ENCODE results near the gene OGG1.
"Not testable (repeated sequence)": the region's sequence is repeated elsewhere in the genome, so short reads cannot be mapped to it uniquely, and the experiment has no call there.

Gene OGG1

GRCh38 chr3:9761919-9762318 lies 12.2 kb downstream of the OGG1 start:
- DNase-seq = no peak

- DNase-seq = no peak
Measured at GRCh38 chr3:9762871-9763270, 13.1 kb downstream of the OGG1 start.

- no peak for DNase-seq
Measured at GRCh38 chr3:9765865-9766264, 16.1 kb downstream of the OGG1 start.

GRCh38 chr3:9767418-9767817 lies 17.7 kb downstream of the OGG1 start:
- DNase-seq = no peak

GRCh38 chr3:9768141-9768775 lies 18.5 kb downstream of the OGG1 start:
- DNase-seq = no peak

GRCh38 chr3:9769012-9769411 lies 19.3 kb downstream of the OGG1 start:
- DNase-seq = peak in 1 of 56 donors; percentile 21

- peak in 46 of 56 donors; percentile 31 to 83 (median 62) for DNase-seq
Measured at GRCh38 chr3:9769426-9770275, 19.9 kb downstream of the OGG1 start, which contains the start of gene CAMK1. TSS of gene CAMK1 (minus strand) at chr3:9769947. CDS start at chr3:9767749, 2,198 bp downstream.

GRCh38 chr3:9770276-9770812 lies 20.6 kb downstream of the OGG1 start:
- DNase-seq = peak in 46 of 56 donors; percentile 21 to 89 (median 56)

GRCh38 chr3:9771007-9771406 lies 21.3 kb downstream of the OGG1 start:
- DNase-seq = not testable (repeated sequence)

GRCh38 chr3:9776896-9777693 lies 27.3 kb downstream of the OGG1 start:
- peak in 5 of 56 donors; percentile 13 to 38 (median 30) for DNase-seq

- peak in 6 of 56 donors; percentile 18 to 46 (median 30) for DNase-seq
Measured at GRCh38 chr3:9777694-9778021, 27.9 kb downstream of the OGG1 start.

- DNase-seq = peak in 15 of 56 donors; percentile 16 to 70 (median 32)
Measured at GRCh38 chr3:9778143-9779074, 28.7 kb downstream of the OGG1 start.

GRCh38 chr3:9779075-9779593 lies 29.4 kb downstream of the OGG1 start:
- DNase-seq = no peak

GRCh38 chr3:9779721-9780457 lies 30.1 kb downstream of the OGG1 start:
- peak in 3 of 56 donors; percentile 21 to 63 (median 36) for DNase-seq

GRCh38 chr3:9780458-9780812 lies 30.7 kb downstream of the OGG1 start:
- DNase-seq = no peak

GRCh38 chr3:9780910-9781309 lies 31.2 kb downstream of the OGG1 start:
- no peak for DNase-seq

- DNase-seq = no peak
Measured at GRCh38 chr3:9781551-9781950, 31.8 kb downstream of the OGG1 start.

- no peak for DNase-seq
Measured at GRCh38 chr3:9781978-9782603, 32.3 kb downstream of the OGG1 start.

- no peak for DNase-seq
Measured at GRCh38 chr3:9782770-9783169, 33.0 kb downstream of the OGG1 start.
